GM19455 (cell line): Measurements from ENCODE around the gene RAPGEF4.

Experiments
- ATAC-seq: cut with Tn5 transposase; IDR thresholded peaks from one replicate; pipeline ENCODE4 v1.9.1; 2021; ENCODE audit not compliant: unreplicated experiment

RAPGEF4 gene

GRCh38 chr2:172962082-172962481 lies 226.4 kb downstream of the RAPGEF4 start:
- ATAC-seq = no peak

- no peak for ATAC-seq
Measured at GRCh38 chr2:172962824-172963223, 227.2 kb downstream of the RAPGEF4 start.

- ATAC-seq = no peak
Measured at GRCh38 chr2:172964511-172965139, 229.0 kb downstream of the RAPGEF4 start.

GRCh38 chr2:172965433-172966212 lies 230.0 kb downstream of the RAPGEF4 start:
- no peak for ATAC-seq

- no peak for ATAC-seq
Measured at GRCh38 chr2:172967036-172967982, 231.7 kb downstream of the RAPGEF4 start.

DNA sequence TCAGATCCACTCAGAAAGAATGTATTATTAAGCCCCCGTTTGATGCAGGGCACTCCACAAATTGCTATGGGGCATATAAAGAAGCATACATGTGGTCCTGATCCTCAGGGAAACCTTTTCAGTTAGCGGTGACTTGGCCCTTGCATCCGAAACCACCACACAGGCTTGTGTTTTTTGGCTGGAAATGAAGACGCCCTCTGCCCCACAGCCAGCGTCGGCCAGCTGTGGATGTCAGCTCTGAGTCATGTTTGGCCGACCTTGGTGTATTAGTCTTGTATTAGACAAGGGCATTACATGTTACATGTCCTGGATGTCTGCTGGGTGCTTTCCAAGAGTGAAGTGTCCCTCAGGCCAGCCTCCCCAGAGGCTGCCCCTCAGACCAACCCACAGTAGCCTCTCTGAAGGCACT lies 232.4 kb downstream of the RAPGEF4 start:
- ATAC-seq = no peak

GRCh38 chr2:172969166-172969565 lies 233.5 kb downstream of the RAPGEF4 start:
- no peak for ATAC-seq

GRCh38 chr2:172969609-172970008 lies 234.0 kb downstream of the RAPGEF4 start:
- ATAC-seq = no peak

- ATAC-seq = no peak
Measured at GRCh38 chr2:172970660-172971059, 235.0 kb downstream of the RAPGEF4 start.

DNA sequence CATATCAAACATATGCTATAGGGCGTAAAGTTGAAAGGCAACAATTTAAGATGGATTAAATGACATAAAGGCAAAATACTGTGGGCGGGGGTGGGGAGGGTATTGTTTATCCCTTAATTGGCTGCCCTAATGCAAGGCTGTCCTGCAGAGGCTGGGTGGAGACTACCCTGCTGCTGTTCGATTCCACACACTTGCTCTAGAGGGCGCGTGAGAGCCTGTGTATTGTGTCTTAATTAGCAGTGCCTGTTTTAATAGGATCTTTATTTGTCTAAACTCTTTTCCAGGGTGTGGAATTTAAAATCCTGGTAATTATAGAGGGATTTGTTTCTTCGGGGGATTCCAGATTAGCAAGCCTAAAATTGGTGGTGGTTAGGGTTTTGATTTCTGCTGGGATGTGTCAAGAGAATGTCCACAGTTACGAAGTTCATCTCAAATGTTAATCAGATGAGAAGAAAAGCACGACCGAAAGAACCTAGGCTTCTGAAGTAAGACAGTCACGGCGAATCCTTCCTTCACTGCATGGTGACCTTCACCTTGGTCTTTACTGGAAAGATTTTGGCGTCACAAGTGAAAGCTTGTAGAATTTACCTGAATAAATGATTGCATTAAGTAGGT lies 236.5 kb downstream of the RAPGEF4 start:
- no peak for ATAC-seq

- ATAC-seq = no peak
Measured at GRCh38 chr2:172974762-172975161, 239.1 kb downstream of the RAPGEF4 start.

- ATAC-seq = no peak
Measured at GRCh38 chr2:172976116-172976515, 240.5 kb downstream of the RAPGEF4 start.

GRCh38 chr2:172976816-172977215 lies 241.2 kb downstream of the RAPGEF4 start:
- ATAC-seq = no peak

DNA sequence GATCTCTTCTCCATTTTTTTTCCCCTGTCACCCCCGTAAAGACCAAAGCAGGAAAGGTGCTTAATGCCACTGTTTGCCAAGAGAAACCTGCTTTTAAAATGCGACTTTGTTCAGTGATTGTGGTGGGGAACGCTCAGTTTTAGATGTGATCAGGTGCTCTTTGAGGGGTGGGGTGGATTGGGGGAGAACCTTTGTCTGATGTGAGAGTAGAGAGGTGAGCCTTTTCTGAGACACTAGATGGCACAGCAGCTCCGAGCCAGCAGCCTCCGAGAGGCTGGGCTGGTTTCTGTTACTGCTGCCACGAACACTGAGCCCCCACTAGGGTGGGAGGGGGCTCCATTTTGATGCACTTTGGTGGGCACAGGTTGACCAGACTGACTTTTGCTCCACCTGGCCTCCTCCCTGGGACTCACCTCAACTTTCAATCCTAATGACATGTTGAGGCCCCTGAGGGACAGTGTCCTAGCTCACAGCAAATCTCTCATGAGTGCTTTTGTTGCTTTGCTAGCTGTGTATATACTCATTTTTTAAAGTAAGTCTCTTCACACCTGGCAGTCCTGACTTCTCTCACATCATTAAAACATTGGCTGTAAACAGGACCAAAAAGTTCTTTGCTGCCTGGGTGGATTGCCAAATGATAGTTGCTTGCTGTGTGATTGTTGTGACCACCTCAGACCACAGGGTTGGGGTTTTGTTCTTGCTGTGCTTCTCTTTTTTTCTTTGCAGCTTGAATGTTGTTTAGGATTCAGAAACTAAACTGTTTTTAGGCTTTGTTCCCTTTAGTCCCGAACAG lies 241.8 kb downstream of the RAPGEF4 start:
- no peak for ATAC-seq

DNA sequence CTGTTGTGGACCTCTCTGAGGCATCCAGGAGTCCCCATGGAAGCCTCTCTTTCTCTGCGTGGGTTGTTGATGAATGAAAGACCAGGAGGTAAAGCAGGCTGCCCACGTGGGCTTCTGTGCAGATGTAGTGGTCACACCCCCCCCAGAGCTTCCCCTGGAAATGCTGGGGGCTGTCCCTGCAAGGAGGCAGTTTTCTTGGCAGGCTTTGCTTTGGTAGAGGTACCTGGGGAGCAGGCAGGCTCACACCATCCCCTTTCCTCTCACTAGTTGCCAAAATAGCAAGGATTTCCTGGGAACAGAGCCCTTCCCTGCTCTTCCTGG lies 242.4 kb downstream of the RAPGEF4 start:
- no peak for ATAC-seq

DNA sequence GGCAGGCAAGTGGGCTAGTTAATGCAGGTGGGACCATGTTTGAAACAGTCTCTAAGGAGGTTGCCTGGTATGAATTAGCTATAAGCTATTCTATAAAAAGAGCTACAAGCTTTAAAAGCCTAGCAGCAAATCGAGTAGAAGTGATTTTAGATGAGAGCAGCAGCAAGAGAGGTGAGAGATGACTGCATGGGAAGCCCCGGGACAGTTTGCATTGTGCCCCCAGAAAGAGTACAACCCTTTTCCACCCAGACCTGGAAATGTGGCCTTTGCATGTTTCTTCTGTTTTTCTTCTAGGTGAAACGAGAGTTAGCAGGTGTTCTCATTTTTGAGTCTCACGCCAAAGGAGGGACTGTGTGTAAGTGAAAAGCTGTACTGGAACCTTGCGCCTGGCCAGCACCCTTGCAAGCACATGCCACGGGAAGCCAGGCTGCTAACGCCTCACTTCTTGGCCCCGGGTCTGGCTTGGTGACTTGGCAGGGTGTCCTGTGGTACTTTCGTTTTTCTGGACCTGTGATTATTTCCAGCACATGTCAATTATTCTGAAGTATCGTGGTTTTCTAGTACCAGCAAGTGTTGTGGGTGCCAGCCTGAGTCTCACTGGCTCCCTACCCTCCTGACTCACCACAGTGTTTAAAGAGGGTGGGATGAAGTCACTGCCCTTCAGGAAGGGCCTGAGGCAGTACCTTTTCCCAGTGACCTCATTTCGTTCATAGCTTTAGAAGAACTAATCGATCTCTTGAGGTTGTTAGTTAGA lies 249.7 kb downstream of the RAPGEF4 start:
- no peak for ATAC-seq

DNA sequence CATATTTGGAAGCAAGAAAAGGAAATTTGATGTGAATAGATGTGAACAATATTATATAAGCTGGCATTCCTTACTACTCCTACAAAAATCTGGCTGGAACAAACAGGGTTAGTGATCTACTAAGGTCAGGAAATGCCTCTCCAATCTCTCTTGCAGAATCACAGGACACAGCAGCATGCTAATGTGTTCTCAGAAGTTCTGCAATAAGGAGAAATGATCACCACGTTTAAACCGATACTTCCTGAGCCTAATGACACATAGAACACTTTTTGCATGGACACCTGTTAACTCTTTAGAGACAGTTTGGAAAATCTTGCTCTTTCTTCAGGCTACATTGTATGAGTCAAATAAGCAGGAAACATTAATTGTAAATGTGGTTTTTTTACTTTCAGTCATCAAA lies 250.4 kb downstream of the RAPGEF4 start:
- no peak for ATAC-seq

GRCh38 chr2:172988728-172989127 lies 253.1 kb downstream of the RAPGEF4 start:
- ATAC-seq = no peak

GRCh38 chr2:172991031-172991430 lies 255.4 kb downstream of the RAPGEF4 start:
- ATAC-seq = no peak

DNA sequence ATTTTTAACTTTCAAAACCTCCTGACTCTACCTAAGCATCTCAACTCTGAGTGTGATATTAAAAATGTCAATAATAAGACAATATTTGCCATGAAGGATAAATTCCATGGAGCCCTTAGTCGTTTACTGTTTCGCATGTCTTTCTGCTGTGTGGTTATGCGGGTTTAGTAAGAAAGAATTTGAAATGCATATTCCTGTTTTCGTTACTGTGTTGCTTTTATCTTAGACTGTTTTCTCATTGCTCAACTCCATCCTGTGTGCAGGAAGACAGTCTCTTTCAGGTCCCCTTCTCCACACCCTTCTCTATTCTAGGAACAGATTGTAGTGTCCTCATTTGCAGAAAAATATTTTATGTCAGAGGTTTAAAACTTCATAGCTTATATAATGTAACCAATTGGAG lies 257.5 kb downstream of the RAPGEF4 start:
- no peak for ATAC-seq
